ENCODE results near the gene ADAM17. TPM values are rescaled to one million over a fixed set of nuclear protein-coding genes. Genes with fewer than 3 reads are reported as not detected.
"Not testable (repeated sequence)": the region's sequence is repeated elsewhere in the genome, so short reads cannot be mapped to it uniquely, and the experiment has no call there.

The ADAM17 gene
- polyA plus RNA-seq (2013, experiment 1 of 2; ENCODE audit: insufficient read length): 22.0 TPM
- 23.9 TPM for polyA plus RNA-seq (2013, experiment 2 of 2; ENCODE audit: insufficient read length)

DNA sequence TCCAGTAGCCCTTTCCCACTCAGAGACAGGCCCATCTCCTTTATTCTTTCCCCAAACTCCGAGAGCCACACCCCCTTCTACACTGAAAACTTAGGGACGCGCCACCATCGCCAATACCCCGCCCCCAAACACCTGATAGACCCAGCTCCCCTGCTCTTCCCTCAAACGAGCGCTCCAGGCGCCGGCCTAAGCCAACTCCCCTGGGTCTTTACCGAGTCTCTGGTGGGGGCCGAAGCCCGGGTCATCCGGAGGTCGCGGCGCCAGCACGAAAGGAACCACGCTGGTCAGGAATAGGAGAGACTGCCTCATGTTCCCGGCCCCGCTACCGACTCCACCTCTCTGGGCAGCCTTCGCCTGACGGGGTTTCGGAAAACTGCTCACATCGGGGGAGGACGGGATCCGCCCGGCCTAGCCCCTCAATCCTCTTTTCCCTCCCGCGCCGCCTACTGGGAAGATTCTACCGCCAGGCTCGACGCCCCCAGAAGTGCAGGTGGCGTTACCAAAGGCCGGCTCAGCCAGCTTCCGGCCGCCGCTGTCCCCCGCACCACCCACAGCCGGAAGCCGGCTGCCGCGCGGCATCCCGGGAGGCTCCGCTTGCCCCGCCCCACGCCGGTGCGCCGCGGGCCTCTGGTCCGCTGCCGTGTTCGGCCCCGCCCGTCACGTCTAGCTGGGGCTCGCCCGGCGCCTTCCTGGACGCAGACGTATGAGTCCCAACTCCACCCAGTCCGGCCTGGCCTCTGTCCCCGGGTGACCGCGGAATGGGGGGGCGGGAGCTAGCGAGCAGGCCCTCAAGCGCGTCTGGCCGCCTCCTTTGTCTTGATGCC lies at the start of gene ADAM17:
Gene ADAM17, minus strand, starts transcription at position 534 of the 824 bp plus-strand sequence. Its CDS starts 225 bp downstream, at position 309.
- DNase-seq: peak; percentile 97

DNA sequence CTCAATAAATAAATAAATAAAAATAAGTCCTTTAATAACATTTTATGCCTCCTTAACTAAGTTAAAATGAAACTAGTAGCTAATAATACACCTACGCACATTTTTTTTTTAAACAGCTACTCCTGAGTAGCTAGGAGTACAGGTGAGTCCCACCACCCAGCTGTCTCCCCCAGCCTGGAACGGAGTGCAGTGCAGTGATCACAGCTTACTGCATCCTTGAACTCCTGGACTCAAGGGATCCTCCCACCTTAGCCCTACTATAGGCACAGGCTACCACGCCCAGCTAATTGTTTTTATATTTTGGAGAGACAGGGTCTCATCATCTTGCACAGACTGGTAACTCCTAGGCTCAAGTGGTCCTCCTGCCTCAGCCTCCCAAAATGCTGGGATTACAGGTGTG lies 46.8 kb upstream of the ADAM17 start:
- no peak for DNase-seq

DNA sequence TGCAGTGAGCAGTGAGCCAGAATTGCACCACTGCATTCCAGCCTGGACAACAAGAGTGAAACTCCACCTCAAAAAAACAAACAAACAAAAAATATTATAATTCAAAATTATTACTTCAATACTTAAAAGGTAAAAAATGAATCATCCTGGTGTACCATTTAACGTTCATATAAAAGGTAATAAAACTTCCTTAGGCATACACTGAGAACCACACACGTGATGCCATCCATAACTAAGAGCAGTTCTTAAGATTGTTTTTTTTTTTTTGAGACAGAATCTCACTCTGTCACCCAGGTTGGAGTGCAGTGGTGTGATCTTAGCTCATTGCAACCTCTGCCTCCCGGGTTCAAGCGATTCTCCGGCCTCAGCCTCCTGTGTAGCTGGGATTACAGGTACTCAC lies 45.8 kb upstream of the ADAM17 start:
- no peak for DNase-seq

DNA sequence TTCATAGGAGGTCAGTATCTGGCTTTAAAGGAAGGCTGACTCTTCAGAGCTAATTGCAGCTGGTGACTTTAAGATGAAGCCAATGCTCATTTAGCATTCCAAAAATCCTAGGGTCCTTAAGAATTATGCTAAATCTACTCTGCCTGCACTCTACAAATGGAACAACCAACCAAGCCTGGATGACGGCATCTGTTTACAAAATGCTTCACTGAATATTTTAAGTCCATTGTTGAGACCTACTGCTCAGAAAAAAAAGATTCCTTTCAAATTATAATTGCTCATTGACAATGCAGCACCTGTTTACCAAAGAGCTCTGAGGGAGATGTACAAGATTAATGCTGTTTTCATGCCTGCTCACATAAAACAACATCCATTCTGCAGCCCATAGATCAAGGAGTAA lies 43.8 kb upstream of the ADAM17 start:
- no peak for DNase-seq

DNA sequence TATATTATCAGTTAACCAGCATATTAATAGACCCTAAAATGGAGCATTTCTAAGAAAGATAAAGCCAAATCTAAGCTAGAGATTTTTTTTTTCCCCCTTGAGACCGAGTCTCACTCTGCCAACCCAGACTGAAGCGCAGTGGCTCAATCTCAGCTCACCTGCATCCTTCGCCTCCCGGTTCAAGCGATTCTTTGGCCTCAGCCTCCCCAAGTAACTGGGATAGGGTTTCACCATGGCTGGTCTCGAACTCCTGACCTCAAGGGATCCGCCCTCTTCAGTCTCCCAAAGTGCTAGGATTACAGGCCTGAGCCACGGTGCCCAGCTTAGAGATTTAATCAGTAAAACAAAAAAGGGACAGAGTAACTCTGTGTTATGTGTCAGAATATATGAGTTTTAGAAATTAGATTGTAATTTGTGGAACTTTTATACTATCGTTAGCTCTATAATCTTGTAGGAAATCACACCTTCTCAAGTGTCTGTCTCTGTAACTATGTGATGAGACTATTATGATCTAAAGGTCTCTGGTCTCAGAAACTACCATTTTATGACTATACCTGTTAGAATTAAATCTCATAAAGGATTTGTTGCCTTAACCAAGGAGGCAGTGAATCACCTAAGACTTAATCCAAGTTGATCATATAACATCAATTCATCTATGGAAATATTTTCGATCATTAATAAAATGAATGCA lies 41.1 kb upstream of the ADAM17 start:
- no peak for DNase-seq

DNA sequence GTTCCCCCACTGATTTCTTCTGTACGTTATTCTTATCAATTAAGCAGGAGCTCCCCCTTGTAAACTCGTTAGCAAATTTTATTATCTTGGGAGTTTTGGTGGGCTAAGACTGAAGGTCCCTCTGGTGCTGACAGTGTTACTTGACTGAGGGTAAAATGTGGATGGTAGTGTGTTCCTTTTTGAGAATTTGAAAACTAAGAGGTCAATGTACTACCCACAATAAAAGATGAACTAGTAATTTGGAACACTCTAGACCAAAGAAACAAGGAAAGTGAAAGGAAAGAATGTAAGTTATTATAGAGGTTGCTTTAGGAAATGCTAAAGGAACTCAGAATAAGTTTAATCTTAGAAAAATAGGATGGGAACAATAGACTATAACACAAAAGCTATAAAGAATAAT lies 40.1 kb upstream of the ADAM17 start:
- DNase-seq: no peak

DNA sequence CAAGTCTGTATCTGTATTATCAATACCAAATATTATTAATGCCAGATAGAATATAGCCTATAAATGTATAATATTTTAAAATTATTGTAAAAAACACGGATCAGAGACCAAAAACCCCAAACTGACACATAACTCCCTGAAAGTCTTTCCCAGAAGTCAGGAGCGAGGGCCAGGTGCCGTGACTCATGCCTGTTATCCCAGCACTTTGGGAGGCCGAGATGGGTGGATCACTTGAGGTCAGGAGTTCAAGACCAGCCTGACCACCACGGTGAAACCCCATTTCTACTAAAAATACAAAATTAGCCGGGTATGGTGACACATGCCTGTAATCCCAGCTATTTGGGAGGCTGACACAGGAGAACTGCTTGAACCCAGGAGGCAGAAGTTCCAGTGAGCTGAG lies 39.6 kb upstream of the ADAM17 start:
- not testable (repeated sequence) for DNase-seq

DNA sequence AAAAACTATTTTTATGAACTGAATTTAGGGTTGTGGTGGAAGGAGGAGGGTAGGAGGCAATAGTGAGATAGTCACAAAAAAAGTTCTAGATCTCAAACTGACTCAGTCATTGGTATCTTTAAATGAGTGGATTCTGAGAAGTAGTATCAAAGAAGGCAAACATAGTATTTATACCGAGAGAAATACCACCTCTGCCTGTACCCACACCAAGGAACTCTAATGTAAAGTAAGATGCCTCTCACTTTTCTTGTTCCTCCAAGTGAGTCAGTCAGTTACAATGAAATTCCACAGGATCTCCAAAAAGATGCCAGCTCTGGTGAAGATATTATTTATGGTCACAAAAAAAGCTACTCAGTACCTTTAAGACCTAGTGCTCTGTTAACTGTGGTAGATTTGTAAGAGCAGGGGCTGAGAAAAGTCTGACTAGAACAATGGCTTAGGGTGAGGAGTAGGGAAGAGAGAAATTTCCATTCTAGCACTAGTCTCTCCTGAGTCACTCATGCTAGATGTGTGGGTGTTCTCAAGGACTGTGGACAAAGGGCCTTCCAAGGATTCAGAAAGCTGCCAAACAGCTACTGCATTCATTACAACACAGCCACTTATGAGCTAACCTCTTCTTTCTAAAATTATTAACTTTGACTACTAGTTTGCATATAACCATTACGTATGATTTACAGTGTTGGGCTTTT lies 38.9 kb upstream of the ADAM17 start:
- DNase-seq: peak; percentile 43

DNA sequence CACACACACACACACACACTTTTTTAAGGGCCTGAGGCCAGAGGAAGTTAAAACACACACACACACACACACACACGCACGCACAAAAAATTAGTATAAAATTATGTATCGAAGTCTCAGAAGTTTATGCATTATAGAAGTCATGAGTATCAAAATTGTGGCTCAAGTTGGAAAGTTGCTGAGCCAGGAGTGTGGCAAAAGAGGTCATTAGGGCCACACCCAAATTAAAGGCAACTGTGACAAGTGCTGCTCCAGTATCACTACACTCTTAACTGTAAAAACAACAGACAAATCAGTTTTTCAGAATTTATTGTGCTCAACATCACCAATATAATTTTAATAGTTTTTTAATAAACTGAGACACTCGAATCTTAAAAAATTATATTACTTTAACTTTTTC lies 38.3 kb upstream of the ADAM17 start:
- no peak for DNase-seq

DNA sequence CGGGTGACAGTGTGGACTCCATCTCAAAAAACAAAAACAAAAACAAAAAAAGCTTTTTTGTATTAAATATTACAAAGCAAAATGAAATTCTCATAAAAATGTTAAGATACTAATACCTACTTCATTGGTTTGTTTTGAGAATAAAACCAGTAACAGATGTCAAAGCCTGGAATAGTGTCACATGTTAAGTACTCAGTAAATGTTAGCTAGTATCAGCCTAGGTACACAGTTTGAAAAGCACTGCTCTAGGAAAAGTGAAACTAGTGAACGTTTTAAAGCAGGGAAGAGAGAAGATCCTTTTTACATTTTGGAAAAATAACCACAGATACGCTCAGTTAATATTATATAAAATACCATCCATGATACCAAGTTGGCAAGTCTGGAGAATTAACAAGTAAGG lies 37.1 kb upstream of the ADAM17 start:
- no peak for DNase-seq

DNA sequence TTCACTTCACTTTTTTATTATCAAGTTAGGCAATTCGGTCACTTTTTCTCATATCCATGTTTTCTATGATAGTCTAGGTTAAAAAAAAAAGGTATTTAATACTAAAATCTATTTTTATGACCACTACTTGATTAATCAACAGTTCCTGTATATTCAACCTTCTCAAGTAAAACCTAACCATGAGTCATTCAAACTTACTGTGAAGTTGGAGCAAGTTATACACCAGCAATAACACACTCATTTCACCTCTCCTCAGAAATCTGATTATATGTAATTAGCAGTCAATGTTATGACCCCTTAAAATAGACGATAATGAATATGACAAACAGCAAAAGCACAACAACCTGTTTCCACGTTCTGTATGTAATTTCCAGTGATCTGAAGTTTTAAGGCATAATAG lies 35.0 kb upstream of the ADAM17 start:
- no peak for DNase-seq

DNA sequence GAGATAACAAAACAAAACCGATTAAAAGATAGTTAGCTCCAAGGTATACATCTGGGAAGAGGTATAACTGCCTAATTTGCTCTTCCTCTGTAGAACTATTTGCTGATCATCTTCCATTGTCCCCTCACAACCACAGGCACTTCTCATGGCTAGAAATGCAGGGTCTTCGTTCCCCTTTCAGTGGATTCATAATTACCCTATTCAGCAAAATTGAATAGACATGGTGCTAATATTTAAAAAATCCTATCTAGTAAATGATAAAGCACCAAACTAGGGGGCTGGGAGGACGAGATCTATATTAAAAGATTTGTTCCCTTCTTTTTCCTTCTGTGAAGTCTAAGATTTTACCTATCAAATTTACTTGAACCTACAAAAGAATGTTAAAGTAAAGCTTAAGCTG lies 30.8 kb upstream of the ADAM17 start:
- no peak for DNase-seq

DNA sequence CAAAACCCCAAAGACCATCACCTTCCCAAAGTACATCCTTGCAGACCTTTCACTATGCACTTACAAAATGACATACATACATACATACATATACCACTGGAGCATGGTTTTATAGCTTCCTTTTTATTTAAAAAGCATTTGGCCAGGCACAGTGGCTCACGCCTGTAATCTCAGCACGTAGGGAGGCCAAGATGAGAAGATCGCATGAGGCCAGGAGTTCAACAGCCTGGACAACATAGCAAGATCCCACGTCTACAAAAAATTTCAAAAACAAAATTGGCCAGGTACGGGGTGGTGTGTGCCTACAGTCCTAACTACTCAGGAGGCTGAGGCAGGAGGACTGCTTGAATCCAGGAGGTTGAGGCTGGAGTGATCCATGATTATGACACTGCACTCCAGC lies 29.9 kb upstream of the ADAM17 start:
- no peak for DNase-seq

DNA sequence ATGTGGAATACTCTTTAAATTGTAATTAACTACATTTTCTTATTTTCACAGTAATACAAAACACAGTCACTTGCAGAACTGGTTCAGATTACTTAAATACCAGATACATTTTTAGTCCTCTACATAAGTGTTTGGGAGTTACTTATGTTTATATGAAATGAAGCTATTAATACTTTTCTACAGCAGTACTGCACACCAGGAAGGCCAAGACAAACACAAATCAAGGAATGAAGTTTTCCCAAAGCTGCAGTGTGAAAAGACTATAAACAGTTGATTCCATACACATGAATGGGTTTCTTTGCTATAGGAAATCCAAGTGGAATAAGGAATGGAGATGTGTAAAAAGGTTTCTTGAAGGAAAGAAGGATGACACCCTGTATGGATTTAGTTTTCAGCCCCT lies 29.3 kb upstream of the ADAM17 start:
- peak; percentile 21 for DNase-seq

DNA sequence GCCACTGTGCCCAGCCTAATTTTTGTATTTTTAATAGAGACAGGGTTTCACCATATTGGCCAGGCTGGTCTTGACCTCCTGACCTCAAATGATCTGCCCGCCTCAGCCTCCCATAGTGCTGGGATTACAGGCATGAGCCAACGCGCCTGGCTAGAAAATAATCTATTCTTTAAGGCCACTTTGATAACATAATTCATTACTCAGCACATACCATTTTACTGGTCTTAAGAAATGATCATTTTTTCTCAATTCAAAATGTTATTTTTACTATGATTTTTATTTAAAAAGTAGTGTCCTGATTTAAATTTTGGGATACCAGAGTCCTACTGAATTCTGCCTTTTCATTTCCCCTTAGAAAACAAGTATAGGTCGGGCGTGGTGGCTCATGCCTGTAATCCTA lies 27.0 kb upstream of the ADAM17 start:
- no peak for DNase-seq

DNA sequence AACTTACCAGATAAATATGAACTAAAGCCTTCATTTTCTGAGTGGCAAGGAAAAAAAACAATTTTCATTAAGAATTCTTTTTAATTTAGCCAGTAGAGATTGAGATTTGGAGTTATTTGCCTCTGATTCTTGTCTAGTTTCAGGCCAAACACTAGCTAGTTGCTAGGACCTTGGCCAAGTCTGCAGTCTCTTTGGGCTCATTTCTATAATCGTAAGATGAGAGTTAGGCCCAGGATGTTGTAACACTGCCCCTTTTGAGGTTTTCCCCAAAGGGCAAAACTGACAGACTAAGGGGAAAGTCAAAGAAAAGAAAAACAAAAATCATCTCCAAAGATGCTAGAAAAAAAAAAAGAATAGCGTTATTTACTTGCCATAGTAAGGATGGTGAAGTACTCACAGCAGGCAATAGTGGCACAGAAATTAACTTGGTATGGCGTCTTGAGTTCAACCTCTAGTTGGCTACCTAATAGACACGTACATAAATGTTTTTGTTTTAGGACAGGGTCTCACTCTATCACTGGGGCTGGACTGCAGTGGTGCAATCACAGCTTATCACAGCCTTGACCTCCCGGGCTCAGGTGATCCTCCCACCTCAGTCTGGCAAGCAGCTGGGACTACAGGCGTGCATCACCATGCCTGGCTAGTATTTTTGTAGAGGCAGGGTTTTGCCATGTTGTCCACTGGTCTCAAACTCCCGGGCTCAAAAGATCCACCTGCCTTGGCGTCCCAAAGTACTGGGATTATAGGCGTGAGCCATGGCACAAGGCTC lies 23.0 kb upstream of the ADAM17 start:
- no peak for DNase-seq

DNA sequence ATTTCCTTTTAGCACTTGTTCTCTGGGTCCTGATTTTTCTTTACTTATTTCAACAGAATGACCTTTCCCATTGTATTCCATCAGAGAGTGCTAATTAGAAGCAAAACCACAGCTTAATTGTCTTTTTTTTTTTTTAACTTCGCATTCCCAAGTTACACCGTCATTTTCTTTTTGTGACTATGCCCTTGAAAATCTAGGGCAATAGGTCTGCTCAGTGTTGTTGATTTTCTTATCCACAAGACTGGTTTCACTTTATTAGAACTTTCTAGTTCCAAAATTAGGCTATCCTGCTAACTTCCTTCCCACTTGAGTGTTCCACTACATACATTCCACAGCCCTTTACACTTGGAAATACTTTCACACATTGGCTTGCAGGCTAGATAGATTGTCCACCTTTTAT lies 18.7 kb upstream of the ADAM17 start:
- no peak for DNase-seq

DNA sequence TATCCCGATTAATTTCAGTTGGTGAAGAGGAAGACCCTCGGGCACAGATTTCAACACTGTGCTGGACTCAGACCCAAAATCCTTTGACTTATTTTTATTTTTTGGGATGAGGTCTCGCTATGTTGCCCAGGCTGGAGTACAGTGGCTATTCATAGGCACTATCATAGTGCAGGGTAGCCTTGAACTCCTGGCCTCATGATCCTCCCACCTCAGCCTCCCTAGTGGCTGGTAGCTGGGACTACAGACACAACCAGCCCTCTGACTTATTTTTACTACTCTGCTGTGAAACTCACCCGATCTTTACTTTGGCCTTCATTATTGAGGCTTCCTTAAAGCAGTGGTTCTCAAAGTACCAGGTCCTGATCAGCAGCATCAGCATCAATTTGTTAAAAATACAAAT lies 18.2 kb upstream of the ADAM17 start:
- DNase-seq: no peak

DNA sequence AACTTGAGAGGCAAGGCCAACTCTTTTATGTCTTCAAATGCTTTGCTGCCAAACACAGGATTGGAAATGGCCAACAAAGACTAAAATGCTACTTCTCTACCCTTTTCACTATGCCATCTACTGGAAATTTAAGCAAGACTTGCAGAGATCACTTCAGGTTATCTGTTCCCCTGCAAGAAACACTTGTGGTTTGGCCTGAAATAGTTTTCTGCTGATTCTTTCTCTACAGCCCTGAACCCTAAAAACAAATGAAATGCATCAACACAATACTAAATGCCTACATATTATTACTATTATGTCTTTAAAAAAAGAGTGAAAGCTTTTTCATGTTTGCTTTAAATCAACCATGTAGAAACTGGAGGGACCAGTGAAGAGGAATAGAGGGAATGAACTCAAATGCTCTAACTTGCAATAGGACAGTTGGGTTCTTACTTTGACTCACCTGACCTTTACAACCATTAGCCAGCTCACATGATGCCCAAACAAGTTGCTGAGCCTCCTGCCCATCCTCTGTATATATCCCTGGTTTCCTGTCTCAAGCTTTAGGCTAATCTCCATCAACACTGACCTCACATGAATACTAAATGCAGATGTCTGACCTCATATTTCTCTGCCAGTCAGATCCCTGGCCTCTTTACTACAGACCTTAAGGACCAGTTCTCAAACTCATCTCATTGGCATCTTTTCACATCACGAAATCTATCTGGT lies 17.5 kb upstream of the ADAM17 start:
- DNase-seq: no peak

DNA sequence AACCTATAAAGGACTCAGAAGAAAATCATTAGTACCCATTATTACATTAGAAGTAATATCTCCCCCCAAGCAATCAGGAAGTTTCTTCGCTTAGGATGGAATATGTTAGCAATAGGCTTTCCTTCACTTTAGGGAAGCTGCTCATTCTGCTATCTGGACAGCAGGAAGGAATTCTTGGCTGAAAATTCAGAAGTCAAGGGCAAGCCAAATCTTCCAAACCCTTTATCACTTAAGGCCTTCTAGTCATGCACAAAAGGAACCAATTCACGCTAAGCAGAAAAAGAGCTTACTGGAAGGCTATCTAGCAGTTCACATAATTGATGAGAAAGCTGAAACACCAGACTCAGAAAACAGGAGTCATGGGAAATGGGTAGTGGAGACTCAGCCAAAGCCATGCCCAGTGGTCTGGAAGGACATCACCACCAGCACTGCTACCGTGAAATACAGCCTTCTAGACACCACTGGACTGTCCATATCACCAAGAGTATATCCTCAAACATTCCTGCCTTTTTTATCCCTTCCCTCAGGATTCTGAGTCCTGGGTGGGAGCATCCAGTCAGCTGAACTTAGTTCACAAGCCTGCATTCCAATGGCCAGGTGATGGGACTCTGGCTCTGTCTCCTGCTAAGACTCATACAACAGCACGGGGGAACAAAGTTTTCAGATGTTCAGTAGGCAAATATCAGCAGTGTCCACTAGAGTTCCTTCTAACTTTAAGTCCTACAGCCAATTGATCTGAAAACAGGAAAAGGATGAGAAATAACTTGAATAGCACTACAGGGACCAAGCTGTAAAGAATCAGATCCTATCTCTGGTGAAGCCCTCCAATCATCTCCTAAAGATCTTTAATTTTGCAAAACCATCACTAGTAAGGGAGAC lies 14.8 kb upstream of the ADAM17 start:
- no peak for DNase-seq

All from fibroblast of skin of scalp (primary cell).